Bone marrow (tissue), 2 donors: ENCODE data around the gene FLAD1.
A peak's percentile ranks its signal among the peaks of the same experiment; 100 is the strongest.

Experiments used
- DNase-seq, 2 donors: peaks; one replicate each; lab custom pipeline; 2025; lab: John Stamatoyannopoulos, UW

FLAD1 gene

GRCh38 chr1:155004352-155005075 lies 21.4 kb downstream of the FLAD1 start:
- no peak for DNase-seq

GRCh38 chr1:155005076-155006011 lies 22.2 kb downstream of the FLAD1 start:
- DNase-seq = peak in 1 of 2 donors; percentile 27

- DNase-seq = peak; percentile 21 to 45
Observed at GRCh38 chr1:155006601-155007101, 23.5 kb downstream of the FLAD1 start.

- no peak for DNase-seq
Observed at GRCh38 chr1:155007251-155007828, 24.2 kb downstream of the FLAD1 start.

- DNase-seq = no peak
Observed at GRCh38 chr1:155008015-155008941, 25.1 kb downstream of the FLAD1 start.

- DNase-seq = no peak
Observed at GRCh38 chr1:155009221-155009711, 26.1 kb downstream of the FLAD1 start.

GRCh38 chr1:155009742-155010141 lies 26.6 kb downstream of the FLAD1 start:
- DNase-seq = no peak

GRCh38 chr1:155010211-155010918 lies 27.2 kb downstream of the FLAD1 start:
- DNase-seq = no peak

GRCh38 chr1:155011004-155011416 lies 27.9 kb downstream of the FLAD1 start:
- DNase-seq = no peak

- no peak for DNase-seq
Observed at GRCh38 chr1:155011437-155012025, 28.4 kb downstream of the FLAD1 start.

- no peak for DNase-seq
Observed at GRCh38 chr1:155012026-155012546, 28.9 kb downstream of the FLAD1 start.

GRCh38 chr1:155012776-155013602 lies 29.8 kb downstream of the FLAD1 start:
- DNase-seq = no peak

GRCh38 chr1:155013632-155014031 lies 30.5 kb downstream of the FLAD1 start:
- DNase-seq = no peak

- no peak for DNase-seq
Observed at GRCh38 chr1:155014709-155015508, 31.8 kb downstream of the FLAD1 start.

GRCh38 chr1:155015527-155016230 lies 32.5 kb downstream of the FLAD1 start:
- DNase-seq = no peak

GRCh38 chr1:155016231-155016831 lies 33.2 kb downstream of the FLAD1 start:
- DNase-seq = no peak
